Suprapubic skin (tissue), 4 donors: Measurements from ENCODE around the gene SYT1.

Experiments
- EP300 ChIP-seq: sonication (generic); formaldehyde crosslinking; IDR thresholded peaks from one replicate; pipeline ENCODE4 v1.6.1; 2017; ENCODE audit warnings: antibody characterized with exemption
- POLR2A ChIP-seq, 2 donors: fragments of 450-650 bp; IDR thresholded peaks; one replicate each; pipeline ENCODE4 v1.6.1; 2017; ENCODE audit warnings: antibody characterized with exemption in 2 of 2, mild to moderate bottlenecking in 2 of 2, moderate library complexity in 2 of 2
- POLR2AphosphoS5 ChIP-seq, 3 donors: sonication (generic); formaldehyde crosslinking; IDR thresholded peaks; one replicate each; pipeline ENCODE4 v1.6.1; 2017; ENCODE audit warnings: antibody characterized with exemption in 3 of 3
- TF ChIP-seq, protein P1 (sequence below), 2 donors: fragments of 200-600 bp in 1 of 2; fragments of 450-650 bp in 1 of 2; sonication (generic) in 1 of 2; IDR thresholded peaks; one replicate each; pipeline ENCODE4 v1.5.1; 2016 to 2019; ENCODE audit warnings: antibody characterized with exemption in 2 of 2, mild to moderate bottlenecking in 1 of 2, moderate library complexity in 1 of 2

- TF ChIP-seq, protein P1, sequence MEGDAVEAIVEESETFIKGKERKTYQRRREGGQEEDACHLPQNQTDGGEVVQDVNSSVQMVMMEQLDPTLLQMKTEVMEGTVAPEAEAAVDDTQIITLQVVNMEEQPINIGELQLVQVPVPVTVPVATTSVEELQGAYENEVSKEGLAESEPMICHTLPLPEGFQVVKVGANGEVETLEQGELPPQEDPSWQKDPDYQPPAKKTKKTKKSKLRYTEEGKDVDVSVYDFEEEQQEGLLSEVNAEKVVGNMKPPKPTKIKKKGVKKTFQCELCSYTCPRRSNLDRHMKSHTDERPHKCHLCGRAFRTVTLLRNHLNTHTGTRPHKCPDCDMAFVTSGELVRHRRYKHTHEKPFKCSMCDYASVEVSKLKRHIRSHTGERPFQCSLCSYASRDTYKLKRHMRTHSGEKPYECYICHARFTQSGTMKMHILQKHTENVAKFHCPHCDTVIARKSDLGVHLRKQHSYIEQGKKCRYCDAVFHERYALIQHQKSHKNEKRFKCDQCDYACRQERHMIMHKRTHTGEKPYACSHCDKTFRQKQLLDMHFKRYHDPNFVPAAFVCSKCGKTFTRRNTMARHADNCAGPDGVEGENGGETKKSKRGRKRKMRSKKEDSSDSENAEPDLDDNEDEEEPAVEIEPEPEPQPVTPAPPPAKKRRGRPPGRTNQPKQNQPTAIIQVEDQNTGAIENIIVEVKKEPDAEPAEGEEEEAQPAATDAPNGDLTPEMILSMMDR (IDR thresholded peaks at IDR 0.05) = no peak
- TF ChIP-seq POLR2A (IDR thresholded peaks at IDR 0.05) = no peak
- TF ChIP-seq EP300 = no peak
- TF ChIP-seq POLR2AphosphoS5 (IDR thresholded peaks at IDR 0.05) = no peak
Observed at GRCh38 chr12:79012636-79013035, 148.1 kb downstream of the SYT1 start.
